Measurements from ENCODE around the gene ATP6V0E2.
"Not testable (repeated sequence)": the region's sequence is repeated elsewhere in the genome, so short reads cannot be mapped to it uniquely, and the experiment has no call there.

Gene ATP6V0E2

DNA sequence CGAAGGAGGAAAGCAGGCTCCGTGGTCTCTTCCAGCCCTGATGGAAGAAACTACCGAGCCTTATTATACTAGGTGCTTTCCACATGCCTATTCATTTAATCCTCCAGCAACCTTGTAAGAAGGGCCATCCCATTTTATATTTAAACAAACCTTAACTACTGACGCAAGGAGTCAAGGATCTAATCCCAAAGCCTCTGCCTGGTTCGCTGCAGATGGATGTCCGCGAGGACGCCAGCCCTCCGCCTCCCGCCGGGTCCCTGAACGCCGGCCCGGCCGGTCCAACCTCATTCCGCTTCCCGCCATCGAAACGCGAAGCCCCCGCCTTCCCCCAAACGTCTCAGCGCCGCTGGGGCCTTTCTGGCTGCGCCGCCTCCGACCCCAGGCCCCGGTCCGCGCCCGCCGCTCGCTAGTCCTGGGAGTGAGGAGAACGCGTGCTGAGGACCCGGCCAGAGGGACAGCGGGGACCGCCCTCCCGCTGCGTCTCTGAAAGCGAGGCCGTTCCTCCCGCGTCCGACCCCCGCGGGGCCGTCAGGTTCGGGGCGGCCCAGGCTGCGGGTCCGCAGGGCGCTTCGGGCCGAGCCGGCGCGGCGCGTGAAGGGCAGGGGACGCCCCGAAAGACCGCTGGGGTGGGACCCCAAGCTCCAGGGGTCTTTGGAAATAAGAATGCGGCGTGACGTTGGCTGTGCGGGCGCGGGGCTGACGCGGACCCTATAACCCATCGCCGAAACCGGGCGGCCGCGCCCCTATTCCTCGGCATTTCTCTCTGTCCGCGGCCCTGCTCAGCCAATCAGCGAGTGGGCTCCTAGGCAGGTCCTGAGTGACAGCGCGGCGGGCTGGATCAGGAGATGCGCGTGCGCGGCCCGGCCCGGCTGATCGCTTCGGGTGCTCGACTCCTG is at the start of gene ATP6V0E2:
Gene ATP6V0E2 (plus strand): TSS at position 896 of the 896 bp plus-strand sequence. CDS start 97 bp downstream, outside the sequence.
- DNase-seq = peak; percentile 95

DNA sequence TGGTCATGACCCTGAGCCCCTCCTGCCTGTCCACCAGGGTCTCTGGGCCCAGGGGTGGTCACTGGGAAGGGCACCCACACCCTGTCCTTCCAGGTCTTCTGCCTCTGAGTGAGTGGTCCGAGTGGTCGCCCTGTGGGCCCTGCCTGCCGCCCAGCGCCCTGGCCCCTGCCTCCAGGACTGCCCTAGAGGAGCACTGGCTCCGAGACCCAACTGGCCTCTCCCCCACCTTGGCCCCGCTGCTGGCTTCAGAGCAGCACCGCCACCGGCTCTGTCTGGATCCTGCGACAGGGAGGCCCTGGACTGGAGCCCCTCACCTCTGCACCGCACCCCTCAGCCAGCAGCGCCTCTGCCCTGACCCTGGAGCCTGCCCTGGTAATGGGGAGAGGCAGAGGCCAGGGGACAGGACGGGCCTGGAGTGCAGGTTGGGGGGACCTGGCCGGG is 49.4 kb upstream of the ATP6V0E2 start:
- no peak for DNase-seq

DNA sequence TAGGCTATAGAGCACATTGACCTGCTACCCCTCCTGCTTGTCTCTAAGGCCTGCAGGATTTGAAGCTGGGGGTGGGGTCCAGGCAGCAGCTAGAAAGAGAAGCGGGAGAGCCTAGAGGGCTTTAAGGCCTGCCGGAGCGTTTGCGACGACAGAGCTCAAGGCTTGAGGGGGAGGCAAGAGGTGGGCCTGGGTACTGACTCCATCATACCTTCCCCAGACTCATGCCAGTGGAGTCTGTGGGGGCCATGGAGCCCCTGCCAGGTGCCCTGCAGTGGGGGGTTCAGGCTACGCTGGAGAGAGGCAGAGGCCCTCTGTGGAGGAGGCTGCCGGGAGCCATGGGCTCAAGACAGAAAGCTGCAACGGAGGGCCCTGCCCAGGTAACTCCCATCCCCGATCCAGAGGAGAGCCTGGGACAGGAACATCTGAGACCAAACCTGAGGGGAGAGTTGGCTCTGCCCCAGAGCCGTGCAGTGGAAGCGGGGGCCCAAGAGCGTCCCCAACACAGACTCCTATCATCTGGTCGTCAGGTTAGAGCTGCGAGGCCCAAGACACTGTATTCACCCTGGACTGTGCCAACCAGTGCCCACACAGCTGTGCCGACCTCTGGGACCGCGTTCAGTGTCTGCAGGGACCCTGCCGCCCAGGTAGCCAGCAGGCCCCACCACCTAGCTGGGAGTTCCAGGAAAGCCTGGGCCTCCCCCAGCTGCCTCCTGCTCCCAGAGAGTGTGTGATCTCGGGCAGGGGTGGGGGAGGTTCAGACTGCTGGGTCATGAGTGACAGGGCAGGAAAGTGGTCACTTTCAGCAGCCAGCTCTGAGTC is 48.8 kb upstream of the ATP6V0E2 start:
- no peak for DNase-seq

GRCh38 chr7:149825567-149826343 is 48.0 kb upstream of the ATP6V0E2 start:
- no peak for DNase-seq

DNA sequence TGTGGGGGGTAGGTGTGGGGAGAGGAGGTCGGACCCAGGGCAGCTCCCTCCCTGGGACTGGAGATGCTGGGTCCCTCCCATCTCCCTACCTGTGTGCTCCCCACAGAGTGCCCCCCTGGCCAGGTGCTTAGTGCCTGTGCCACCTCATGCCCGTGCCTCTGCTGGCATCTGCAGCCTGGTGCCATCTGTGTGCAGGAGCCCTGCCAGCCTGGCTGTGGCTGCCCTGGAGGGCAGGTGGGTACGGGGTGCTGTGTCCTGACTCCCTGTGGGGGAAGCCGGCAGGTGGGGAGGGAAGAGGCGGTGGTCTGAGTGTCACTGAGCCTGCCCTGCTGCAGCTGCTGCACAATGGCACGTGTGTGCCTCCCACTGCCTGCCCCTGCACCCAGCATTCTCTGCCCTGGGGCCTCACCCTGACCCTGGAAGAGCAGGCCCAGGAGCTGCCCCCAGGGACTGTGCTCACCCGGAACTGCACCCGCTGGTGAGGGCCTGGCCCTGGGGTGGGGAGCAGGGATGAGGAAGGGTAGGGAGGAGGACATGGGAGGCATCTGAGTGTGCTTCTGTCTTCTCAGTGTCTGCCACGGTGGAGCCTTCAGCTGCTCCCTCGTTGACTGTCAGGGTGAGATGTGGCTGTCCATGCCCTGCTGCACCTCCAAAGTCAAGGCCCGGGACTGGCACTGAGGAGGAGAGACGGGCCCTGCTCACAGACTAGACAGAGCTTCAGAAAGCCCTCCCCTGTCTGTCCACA is 47.3 kb upstream of the ATP6V0E2 start:
- no peak for DNase-seq

DNA sequence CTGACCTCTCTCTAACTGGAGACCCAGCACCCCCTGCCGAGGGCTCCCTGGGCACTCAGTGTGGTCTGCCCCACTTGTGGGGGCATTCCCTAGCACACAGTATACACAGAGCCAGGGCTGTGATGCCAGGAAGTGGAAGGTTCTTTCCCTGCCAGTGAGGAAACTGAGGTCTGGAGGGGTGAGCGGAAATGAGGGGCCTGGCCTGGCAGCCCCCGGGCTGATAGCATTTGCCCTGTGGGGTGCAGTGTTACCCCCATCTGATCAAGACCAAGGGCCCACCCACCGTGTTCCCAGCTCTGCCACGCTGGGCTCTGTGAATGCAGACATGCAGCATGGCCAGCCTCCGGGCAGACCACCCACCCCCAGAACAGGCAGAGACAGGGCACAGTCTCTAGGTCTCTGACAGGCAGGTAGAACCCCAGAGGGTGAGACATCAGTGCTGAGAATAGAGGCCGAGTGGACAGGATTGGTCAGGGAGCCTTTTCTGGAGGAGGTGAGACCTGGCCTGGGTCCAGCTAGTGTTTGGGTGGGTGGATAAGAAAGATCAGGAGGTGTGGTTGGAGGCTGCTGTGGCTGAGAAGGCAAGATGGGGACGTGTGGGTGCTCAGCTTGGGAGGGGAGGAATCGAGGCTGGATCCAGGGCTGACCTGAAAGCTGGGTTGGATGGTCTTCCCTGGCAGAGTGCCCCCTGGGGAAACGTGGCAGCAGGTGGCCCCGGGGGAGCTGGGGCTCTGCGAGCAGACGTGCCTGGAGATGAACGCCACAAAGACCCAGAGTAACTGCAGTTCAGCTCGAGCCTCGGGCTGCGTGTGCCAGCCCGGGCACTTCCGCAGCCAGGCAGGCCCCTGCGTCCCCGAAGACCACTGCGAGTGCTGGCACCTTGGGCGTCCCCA is 46.4 kb upstream of the ATP6V0E2 start:
- DNase-seq = no peak

- no peak for DNase-seq
These were observed 45.1 kb upstream of the ATP6V0E2 start for GRCh38 chr7:149828357-149829309.

DNA sequence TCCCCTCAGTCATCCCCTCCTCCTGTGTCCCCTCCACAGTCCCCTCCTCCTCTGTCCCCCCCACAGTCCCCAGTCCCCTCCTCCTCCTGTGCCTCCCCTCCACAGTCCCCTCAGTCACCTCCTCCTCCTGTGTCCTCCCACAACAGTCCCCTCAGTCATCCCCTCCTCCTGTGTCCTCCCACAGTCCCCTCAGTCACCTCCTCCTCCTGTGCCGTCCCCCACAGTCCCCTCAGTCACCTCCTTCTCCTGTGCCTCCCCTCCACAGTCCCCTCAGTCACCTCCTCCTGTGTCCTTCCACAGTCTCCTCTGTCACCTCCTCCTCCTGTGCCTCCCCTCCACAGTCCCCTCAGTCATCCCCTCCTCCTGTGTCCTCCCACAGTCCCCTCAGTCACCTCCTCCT is 43.2 kb upstream of the ATP6V0E2 start:
- DNase-seq = not testable (repeated sequence)

DNA sequence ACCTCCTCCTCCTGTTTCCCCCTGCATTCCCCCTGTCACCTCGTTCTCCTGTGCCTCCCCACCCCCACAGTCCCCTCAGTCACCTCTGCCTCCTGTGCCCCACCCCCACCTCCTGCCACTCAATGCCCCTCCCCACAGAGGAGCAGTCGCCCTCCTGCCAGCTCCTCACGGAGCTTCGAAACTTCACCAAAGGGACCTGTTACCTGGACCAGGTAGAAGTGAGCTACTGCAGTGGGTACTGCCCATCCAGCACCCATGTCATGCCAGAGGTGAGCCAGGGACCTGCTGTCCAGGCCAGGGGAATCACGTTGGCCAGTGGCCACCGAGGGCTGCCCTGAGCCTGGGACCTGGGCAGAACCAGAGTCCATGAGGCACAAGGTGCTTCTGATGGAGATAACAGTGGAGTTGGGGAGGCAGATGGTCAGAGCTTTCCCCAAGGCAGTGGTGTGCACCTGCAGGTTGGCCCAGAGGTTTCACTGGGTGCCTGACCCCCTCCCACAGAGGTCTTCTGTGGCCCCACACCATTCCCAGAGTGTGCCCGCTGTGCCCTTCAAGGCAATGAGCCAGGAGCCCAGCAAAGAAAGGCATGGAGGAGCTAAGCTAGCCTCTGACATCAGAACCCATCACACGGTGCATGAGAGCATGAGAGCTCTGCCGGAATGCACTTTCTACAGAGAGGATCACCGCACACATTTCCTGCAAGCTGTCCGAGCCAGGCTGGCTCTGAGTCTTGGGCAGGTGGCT is 42.6 kb upstream of the ATP6V0E2 start:
- no peak for DNase-seq

DNA sequence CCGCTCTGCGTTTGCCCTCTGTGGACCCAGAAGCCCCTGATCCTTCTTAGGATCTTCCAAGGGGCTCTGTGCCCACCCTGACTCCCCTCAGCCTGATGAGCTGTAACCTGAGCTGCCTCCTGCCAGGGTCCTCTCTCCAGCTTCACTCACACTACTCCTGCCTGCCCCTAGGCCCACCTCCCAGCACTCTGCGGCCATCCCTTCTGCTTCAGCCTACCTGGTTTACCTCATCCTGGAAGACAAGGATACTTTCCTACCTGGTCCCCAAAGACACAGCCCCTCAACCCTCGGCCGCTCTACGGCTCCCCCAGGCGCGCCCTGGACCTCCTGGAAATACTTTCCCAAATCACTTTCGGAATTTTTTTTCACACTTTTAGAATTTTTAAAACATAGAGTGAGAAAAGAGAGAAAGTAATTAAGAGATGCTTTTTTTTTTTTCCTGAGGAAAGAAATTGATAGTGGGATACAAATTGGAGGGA is 42.0 kb upstream of the ATP6V0E2 start:
- no peak for DNase-seq

- DNase-seq = no peak
These were observed 41.3 kb upstream of the ATP6V0E2 start for GRCh38 chr7:149832332-149833041.

DNA sequence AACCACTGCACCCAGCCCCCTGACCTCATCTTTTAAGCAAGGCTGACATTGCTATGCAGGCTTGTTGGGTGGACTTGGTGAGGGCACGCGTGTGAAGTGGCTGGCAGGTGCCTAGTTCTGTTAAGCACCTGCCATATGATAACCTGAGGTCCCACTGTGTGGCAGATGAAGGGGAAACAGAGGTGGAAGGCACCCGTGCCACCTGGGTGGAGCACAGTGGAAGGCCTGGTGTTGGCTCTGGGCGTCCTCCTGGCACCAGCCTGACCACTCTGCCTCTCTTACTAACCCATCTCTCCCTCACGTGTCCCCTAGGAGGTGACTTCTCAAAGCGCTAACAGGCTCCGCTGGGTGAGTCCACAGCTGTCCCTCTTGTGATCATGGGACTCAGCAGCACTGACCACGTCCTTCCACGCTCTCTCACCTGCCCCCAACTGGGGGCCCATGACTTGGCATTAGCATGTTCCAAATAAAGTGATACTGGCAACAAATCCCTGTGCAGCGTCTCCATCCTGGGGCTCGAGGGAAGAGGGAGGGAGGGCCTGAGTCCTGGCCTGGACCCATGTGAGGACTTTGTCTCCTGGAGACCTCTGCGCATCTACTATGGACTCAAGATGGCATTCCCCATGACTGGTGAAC is 40.2 kb upstream of the ATP6V0E2 start:
- no peak for DNase-seq

DNA sequence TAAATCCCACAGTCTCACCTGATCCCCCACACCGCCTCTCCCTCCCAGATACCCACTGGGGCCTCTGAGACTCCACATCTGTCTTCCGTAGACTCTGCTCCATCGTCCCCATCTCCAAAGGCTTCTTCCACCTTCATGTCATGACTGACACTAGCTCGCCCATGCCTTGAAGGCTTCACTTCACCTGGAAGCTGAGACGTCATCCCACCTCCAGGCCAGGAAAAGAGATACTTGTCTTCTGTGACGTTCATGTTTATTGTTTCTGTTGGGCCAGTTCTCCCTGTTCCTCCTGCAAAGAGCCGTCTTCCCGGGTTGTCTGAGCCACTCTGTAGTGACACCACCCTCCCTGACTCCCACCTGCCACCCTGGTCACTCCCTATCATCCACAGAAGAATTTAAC is 39.2 kb upstream of the ATP6V0E2 start:
- DNase-seq = no peak

GRCh38 chr7:149836434-149836833 is 37.3 kb upstream of the ATP6V0E2 start:
- no peak for DNase-seq

- no peak for DNase-seq
These were observed 36.1 kb upstream of the ATP6V0E2 start for GRCh38 chr7:149837564-149838223.

- DNase-seq = peak; percentile 96
These were observed 35.4 kb upstream of the ATP6V0E2 start, which contains the start of gene ZNF862 for GRCh38 chr7:149838224-149838991. Gene ZNF862 (plus strand): TSS chr7:149838375. CDS start chr7:149838612, 237 bp downstream.
